Activated gamma-delta T cell treated with Interleukin-2 at 50 U/mL for 16 hours (primary cell): ENCODE results near the gene PCP4.

Source experiments
- DNase-seq: peaks from one replicate; pipeline ENCODE4 v3.0.0-alpha.2; 2020

The PCP4 gene

DNA sequence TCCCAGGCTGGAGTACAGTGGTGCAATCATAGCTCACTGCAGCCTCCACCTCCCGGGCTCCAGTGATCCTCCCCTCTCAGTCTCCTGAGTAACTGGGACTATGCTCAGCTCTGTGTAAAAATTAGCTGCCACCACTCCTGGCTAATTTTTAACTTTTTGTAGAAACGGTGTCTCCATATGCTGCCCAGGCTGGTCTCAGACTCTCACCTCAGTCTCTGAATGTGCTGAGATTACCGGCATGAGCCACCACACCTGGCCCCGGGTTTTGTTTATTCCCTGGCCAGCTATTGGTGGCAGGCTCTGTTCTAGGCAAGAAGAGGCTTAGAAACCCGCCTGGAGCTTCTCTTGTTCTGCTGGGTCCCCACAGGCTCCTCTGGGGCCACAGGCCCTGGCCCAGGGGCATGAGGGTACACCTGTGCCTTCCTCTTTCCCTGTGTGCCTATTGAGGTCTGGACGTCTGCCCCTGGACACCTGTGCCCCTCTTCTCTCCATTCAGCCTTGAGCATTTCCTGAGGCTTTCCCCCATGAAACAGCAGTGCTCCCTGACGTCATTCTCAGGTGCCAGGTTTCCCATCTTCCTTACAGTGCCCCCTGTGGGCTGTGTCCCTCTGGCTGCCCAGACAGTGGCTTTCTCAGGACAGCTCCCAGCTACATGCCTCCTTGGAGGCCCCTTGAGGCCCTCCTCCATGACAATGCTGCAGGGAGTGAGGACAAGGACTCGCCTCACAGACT lies 57.5 kb downstream of the PCP4 start:
- DNase-seq: no peak

DNA sequence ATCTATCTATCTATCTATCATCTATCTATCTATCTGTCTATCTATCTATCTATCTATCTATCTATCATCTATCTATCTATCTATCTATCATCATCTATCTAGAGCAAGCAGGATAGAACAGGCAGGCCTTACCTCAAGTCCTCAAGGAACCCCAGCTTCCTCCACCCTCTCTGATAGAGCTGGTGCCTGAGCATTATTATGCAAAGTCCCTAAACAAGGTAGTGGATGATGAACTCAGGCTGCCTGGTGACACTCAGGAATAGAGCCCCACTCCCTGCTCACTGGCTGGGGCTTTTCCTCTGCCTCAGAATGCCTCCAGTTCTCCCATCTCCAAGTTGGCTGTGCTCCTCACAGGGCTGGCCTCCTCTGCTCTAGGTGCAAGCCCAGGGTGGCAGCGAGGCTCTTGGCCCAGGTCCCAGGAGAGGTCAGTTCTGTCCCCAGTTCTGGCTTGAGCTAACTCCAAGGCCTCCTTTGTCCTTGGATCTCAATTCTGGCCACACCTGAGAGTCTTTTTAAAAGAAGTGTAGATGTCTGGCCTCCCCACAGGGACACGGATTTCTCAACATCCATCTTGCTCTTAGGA lies 60.2 kb downstream of the PCP4 start:
- no peak for DNase-seq

DNA sequence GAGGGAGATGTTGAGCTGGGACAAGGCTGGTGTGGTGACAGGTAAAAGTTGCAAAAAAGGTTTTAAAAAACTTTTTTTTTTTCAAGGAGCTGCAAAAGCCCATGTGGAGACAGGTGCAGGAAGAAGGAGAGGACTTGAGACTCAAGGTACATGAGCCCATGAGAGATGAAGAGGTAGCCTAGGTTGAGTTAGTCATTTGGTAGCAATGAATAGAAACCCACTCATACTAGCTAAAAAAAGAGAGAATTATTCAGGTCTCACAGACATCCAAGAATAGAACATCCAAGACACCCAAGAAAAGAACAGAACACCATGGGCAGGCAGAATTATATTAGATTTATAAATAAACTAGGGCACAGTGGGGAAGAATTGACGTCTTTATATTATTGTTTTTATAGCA lies 65.1 kb downstream of the PCP4 start:
- no peak for DNase-seq

DNA sequence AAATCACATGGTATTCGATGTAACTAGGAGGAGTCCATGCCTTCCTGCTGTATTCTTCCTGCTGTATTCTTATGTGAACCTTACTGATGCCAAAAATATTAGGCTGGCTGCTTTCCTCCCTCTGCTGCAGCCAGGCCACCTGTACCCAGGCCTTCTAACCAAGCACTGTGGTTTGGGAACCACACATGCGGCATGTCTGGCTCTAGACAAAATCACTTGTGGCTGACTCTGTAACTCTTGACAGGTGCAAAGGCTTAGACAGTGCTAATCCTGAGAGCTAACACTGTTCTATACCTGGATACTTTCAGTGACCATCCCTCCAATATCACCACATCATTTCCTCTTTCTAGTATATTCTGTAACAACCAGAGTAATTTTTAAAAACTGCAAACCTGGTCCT lies 67.7 kb downstream of the PCP4 start:
- DNase-seq: no peak

DNA sequence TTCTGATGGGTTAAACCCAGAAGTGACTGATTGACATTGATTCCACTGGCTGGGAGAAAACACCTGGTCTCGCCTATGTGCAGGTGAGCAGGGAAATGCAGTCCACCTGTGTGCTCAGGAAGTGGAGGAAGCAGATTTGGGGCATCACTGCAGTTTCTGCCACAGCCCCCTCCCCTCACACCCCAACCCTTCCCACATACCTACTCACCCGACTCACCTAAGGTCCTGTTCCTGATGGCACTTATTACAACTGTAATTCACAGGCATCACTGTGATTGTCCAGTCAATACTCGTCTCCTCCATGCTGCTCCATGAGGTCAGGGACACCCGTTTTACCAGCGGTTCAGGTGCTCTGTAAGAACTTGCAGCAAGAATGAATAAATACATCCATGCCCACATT lies 68.5 kb downstream of the PCP4 start:
- DNase-seq: no peak

DNA sequence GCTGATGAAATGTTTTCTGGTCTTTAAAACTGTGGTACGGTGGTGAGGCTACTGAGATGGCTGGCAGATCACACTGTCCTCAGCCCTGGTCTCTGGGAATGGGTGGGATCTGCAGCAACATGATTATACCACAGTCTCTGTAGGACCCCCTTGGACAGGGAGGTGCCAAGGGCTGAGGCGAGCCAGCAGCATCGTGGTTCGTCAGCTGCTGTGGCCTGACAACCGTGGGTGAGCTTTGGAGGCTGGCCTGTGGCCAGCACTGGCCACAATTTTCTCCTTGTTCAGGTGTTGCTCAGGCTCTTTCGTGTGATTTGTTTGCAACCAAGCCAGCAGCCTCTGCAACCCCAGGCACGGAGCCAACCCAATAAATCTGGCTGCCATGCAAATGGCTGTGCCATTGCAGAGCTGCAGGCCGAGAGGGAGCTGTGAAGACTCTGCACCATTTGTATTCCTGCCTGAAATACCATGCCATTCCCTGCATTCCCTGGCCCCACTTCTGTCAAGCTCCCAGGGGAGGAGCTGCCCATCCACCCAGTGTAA lies 70.9 kb downstream of the PCP4 start:
- DNase-seq: no peak

DNA sequence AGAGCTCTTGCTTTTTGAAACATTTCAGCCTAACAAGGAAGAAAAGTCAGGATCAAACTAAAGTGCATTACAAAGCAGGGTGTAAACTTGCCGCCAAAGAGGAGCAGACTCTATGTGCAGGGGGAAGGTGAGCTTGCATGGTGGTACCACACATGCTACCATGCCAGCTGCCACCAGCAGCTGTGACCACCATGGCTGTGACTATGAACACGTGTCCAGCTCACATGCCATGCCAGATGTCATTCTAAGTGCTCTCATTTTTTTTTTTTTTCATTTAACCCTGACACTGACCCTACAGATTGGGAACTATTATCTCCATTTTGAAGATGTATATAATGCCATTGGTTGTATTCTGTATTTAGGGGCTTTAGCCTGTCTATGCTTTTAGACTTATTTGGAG lies 79.0 kb downstream of the PCP4 start:
- no peak for DNase-seq

DNA sequence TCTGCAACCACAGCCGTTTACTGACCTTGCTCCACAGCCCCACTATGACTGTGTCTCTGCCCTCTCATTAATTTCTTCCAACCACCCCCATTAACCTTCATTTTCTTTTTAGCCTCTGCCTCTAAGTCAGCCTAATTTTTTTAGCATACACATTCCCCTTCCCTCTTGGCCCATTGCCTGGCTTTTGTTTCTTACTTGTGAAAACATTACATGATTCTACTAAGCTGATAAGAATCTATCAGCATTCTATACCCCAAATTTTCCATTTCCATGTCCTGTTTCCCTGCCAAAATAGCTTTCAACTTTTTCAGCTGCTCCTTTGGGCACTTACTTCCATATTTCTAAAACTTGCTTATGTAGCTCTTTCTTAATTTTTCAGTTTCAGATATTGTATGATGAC lies 79.8 kb downstream of the PCP4 start:
- no peak for DNase-seq

DNA sequence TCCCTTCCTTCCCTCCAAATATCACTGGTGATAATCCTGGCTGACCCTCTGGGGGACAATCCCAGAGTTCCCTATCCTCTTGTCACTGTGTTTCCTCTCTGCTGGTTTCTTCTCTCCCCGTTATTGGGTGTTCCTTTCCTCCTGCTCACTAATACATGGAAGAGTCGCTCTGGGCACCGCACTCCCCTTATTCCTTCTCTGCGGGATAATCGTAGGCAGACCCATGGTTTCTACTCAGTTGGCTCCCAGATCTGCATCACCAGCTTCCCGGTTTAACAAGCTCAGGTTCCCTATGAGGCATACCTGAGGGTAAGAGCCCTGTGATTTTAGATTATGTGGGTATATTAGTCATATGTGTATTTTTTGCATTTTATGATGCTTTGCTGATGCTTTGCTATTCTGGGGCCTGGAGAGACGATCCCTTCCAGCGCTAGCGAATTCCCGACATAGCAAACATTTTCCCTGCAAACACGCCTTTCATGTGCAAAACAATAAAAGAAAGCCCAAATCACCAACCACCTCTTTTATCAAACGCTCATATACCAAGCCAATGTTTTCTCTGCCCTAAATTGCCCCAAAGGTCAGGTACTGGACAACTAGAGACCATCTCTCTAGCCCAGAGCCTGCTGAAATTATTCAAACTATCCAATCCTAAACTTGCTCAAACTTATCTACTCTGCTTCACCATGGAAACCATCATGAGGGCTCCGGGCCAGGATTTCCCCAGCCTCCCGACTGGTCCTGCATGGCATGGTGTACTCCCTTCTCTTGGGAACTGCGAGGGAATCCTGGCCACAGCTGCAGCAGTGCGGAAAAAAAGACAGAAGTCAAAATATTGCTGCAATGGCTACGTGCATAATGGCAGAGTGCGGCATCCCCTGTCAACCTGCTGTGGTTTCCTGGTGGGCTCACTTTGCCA lies 84.2 kb downstream of the PCP4 start:
- DNase-seq: no peak

DNA sequence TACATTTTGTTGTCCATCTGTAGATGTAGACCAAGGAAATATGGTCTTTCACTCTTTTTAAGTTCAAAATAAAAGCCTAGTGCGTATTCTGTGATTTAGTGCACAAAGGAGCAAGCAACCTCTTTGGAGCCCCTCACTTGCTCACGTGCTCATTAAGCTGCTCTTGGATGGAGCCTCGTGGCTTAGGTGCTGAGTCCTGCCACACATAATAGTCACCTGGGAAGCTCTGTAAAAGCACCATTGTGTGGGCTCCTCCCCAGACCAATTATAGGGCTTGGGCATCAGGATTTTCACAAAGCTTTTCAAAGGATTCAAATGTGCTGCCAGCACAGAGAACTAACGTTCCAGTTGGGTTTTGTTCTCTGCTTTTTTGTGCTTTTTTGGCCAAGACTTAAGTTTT lies 85.0 kb downstream of the PCP4 start:
- DNase-seq: no peak

DNA sequence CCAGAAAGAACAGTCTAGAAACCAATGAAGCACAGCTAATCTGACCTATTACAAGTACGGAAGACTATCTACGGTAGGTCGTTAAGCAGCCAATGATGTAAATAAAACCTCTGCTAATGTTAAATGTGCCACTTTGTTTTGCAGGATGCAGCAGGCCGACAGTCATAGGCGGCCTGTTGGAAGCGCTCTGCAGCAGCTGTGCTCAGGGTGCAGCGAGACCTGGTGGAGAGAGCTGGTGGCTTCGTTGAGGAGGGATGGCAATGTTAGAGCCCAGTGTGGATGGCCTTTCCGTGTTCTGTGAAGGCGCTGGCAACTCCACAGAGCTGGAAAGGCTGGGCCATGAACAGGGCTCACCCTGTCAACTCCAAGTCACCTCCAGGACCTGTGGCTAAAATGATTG lies 87.3 kb downstream of the PCP4 start:
- DNase-seq: no peak

DNA sequence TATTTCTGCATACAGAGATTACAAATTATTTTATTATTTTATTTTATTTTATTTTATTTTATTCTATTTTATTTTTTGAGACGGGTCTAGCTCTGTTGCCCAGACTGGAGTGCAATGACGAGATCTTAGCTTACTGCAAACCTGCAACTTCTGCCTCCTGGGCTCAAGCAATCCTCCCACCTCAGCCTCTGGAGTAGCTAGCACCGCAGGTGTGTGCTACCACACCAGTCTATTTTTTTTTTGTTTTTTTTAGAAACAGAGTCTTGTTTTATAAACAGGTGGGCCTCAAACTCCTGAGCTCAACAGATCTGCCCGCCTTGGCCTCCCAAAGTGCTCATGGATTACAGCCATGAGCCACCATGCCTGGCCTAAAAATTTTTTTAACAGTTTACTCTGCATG lies 88.1 kb downstream of the PCP4 start:
- no peak for DNase-seq

DNA sequence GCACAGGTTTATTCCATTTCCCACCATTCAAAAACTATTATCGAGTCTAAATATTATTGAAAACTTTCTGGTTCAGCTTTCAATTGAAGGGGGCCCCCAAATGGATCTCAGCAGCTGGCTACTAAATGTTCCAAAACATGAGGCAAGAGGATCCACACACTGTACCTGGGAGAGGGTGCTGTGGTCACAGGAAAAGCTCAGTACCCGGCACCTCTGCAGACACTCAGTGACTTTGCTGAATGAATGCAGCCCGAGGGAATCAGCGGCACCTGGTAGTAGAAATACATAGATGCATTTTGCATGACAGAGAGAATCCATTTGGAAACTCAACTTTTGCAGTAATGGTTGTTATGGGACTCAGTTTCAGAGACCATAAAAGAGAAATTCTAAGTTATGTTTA lies 89.3 kb downstream of the PCP4 start:
- no peak for DNase-seq

DNA sequence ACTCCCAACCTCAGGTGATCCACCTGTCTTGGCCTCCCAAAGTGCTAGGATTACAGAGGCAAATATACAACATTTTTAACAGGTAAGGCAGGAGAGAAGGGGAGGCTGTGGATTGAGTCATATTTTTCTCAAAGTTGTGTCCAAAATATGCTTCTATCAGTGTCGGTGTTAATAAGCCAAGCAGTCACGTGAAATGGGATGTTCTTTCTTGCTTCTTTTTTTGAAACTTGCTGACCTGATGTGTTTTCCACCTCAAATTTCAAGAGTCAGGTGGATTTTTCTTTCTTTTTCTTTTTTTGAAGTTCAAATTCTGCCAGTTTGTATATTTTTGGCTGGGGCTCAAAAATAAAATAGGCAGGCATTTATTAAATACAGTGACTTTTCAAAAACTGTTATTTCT lies 91.5 kb downstream of the PCP4 start:
- DNase-seq: no peak

DNA sequence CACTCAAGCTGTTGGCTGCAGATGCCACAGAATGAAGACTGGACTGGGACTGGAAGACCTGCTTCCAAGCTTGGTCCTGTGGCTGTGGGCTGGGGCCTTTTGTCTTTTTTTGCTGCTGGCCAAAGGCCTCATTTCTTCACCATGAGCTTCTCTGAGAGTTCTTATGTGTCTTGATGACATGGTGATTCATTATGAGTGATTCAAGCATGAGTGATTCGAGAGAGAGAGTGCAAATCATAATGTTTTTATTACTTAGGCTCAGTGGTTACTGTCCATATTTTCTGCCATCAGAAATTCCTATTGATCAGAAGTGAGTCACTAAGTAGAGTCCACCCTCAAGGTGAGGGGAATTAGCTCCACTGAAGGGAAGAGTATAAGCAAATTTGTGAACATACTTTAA lies 94.0 kb downstream of the PCP4 start:
- no peak for DNase-seq

DNA sequence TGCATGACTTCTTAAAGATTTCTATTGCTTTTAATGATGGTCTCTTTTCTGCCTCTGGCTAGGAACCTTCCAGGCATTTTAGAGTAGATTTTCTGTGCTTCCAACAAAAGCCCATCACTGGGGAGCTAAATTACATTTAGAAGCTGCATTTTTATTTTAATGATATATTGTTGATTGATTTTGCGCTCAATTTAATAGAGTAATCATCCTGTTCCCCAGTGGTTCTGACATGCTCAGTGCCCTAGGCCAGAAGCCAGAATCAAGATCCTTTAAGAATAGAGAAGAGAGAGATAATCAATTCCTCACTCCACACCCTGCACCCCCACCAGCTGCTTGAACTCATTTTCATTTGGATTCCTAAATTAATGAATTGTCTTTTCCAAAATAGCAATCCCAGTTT lies 97.8 kb downstream of the PCP4 start:
- no peak for DNase-seq

DNA sequence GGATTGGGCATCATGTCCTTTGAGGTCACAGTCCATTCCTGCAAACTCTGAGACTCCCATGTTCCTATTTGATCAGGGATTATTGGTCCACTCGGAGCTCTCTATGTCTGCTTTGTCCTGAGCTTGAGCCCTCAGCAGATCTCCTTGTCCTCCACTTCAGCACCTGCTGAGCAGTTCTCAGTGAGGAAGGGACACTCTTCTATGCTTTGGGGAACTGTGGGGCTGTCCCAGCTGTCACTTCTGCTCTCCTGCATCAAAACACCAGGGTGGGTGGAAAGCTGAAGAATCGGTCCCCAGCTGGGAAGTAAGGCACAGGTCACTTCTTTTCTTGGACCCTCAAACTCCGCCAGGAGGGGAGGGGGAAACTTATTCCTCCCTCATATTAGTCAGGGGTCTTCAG lies 99.5 kb downstream of the PCP4 start:
- no peak for DNase-seq

DNA sequence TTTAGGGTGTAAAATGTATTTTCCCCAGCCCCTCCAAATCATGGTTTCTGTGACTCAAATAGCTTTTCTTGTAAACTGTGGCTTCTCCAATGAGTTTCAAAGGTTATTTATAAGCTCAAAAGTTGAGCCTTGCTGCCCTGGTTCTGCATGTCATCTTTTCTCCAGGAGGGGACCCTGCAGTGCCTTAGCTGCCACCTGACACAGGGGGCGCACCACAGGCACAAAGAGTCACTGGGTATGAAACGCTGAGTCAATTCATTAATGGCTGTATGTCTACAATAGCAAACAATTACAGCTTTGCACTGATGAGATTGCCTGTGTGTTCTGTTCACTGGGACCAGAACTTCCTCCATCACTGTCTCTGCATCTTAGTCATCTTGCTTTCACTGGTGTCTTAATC lies 100.8 kb downstream of the PCP4 start:
- no peak for DNase-seq

DNA sequence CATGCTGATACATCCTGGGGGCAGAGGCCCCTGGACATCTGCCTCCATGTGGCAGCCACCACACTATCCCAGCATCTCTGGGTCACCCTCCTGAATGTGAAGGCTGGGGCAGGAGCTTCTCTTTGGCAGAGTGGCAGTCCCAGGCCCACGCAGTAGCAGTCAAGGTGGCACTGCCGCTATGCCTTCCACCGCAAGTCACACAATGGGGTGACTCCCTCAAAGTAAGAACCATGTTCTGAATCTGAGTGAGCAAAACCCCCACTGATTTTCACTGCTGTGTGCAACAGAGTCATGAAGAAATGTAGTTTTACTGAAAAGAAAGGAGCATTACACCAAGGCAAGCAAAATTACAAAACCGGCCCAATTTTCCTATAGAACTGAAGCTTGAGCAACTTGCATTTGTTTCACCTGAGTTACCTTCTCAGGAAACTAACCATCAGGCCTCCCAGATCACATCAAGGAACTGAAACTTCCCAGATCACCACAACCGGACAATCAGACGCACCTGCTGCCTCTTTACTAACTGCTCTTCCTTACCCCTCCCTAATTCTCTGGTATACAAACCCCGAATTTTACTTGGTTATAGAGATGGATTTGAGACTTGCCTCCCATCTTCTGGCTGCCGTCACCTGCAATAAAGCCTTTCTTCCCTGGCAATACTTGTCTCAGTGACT lies 102.6 kb downstream of the PCP4 start:
- no peak for DNase-seq

DNA sequence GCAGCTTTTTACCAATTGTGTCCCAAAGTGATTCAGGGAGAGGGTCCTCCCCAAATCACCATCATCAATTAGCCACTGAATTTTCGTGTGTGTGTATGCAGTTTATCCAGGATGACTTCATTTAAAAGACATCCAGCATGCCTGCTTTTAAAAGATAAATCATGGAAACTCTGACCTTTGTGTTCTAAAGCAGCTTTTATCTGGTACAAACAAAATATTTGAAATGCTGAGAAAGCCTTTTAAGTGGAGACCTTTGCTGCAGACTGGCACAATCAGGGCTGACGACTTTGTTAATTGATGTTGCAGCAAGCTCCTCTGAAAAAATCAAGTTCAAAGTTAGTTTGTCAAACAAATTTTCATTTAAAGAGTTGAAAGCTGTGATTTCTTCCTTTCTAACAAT lies 104.7 kb downstream of the PCP4 start:
- no peak for DNase-seq

DNA sequence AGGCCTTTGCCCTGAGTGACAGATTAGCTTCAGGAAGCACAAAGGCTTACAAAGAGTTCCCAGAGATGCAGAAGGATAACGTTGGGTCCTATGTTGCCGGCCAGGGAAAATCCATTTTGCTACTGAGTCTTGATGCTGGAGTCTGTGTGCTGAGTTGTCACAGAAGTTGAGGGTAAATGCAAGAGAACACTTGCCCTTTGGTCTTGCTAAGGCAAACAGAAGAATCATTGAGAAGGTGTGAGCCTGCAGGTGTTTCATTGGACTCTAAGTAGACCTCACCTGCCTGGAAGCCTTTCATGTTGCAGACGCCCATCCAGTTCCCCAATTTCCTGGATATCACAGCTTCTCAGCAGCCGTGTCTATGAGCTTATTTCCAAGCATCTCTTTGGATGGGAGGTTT lies 105.2 kb downstream of the PCP4 start:
- DNase-seq: no peak

DNA sequence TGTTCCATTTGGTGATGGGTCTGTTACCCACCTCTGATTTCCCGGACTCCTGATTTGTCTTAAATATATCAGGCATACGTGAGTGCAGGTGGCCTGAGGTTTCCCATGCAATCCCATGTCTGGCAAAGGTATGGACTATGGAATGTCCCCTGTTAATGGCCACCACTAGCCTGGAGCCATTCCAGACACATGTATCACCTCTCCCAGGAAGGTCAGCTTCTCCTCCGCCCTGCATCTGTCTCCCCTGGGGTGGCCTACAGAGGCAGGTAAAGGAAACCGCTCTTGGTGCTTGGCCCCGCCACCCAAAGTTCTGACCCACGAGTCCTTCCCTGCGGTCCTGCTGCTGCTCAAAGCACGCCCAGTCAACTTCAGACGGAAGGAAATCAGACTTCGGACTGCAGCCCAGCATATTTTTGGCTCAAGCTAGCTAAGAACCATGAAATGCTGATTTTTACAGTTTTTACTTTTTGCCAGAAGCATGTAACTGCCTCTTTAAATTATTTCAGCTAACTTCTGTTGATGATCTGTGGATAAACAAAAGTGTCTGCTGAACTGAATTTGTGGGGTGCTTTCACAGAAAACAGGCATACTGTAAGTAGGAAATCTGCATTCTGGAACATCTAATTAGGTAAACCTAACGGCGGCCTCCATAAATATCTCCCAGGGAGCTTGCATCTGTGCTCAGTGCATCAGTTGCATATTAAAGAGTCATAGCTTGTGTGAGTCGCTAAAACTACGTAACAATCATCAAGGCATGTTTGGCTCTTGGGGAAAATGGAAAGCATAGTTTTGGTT lies 105.9 kb downstream of the PCP4 start:
- no peak for DNase-seq
